Measurements from ENCODE around the gene TUBGCP3. TPM values are rescaled to one million over a fixed set of nuclear protein-coding genes. Genes with fewer than 3 reads are reported as not detected.

The TUBGCP3 gene
- total RNA-seq, 1 experiment from 2014 or later: 51.4 TPM

DNA sequence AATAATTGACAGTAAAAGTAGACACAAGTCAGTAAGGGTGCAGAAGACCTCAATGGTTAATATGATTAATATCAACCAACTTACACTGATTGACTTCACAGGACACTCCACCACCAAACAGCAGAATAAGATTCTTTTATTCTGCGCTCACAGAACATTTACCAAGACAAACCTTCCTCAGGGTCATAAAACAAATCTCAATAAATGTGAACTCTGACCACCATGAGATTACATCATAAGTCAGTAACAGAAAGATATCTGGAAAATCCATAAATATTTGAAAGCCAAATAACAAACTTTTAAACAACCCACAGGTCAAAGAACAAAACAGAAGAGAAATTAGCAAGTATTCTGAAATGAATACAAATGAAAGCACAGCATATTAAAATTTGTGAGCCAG lies 112.1 kb downstream of the TUBGCP3 start (continued):
- TF ChIP-seq, protein P1, sequence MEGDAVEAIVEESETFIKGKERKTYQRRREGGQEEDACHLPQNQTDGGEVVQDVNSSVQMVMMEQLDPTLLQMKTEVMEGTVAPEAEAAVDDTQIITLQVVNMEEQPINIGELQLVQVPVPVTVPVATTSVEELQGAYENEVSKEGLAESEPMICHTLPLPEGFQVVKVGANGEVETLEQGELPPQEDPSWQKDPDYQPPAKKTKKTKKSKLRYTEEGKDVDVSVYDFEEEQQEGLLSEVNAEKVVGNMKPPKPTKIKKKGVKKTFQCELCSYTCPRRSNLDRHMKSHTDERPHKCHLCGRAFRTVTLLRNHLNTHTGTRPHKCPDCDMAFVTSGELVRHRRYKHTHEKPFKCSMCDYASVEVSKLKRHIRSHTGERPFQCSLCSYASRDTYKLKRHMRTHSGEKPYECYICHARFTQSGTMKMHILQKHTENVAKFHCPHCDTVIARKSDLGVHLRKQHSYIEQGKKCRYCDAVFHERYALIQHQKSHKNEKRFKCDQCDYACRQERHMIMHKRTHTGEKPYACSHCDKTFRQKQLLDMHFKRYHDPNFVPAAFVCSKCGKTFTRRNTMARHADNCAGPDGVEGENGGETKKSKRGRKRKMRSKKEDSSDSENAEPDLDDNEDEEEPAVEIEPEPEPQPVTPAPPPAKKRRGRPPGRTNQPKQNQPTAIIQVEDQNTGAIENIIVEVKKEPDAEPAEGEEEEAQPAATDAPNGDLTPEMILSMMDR (IDR thresholded peaks at IDR 0.05 in 2 of 3, conservative IDR thresholded peaks at IDR 0.05 in 1 of 3; ENCODE audit: borderline replicate concordance in 1 of 3, insufficient read depth in 1 of 3, low read depth in 2 of 3, low read length in 2 of 3): no peak
- TF ChIP-seq JUND (IDR thresholded peaks at IDR 0.05) (no peak), SIN3A (IDR thresholded peaks at IDR 0.05; ENCODE audit: low read depth) (no peak), EGR1 (IDR thresholded peaks at IDR 0.05; ENCODE audit: low read depth) (no peak), SRF (IDR thresholded peaks at IDR 0.05; ENCODE audit: low read depth) (no peak), ZFX (IDR thresholded peaks at IDR 0.05) (no peak)
- TF ChIP-seq, protein P2, sequence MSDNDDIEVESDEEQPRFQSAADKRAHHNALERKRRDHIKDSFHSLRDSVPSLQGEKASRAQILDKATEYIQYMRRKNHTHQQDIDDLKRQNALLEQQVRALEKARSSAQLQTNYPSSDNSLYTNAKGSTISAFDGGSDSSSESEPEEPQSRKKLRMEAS (IDR thresholded peaks at IDR 0.05): no peak
- TF ChIP-seq, protein P3, sequence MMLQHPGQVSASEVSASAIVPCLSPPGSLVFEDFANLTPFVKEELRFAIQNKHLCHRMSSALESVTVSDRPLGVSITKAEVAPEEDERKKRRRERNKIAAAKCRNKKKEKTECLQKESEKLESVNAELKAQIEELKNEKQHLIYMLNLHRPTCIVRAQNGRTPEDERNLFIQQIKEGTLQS (IDR thresholded peaks at IDR 0.05): no peak

DNA sequence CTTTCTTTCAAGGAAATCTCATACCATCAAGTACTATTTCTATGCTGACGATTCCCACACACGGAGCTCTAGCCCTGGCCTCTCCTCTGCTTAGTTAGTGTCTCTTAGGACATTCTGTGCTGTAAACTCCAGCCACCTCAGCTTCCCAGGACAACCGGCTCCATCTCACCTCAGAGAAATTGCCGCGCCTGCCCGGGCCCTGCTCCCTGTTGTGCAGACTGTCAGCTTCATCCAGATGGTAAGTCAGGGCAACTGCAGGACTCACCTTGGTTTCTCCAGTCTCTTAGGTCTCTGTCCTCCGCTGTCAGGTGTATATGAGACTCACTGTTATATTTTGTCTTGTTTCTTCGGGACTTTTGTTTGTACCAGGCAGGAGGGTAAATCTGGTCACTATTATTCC lies 113.1 kb downstream of the TUBGCP3 start:
- Histone ChIP-seq H3K9me2 (ENCODE audit: insufficient read depth) (no peaks in the 10 kb centered on the region), H3K9ac (ENCODE audit: low read length) (no peak overlapping the region), H3K4me3 (replicated peaks in 1 of 2; ENCODE audit: low read depth in 1 of 2, low read length in 2 of 2) (no peak overlapping the region), H3K4me1 (ENCODE audit: control insufficient read depth in 1 of 2, insufficient read depth in 2 of 2, low read length in 2 of 2) (no peaks in the 10 kb centered on the region), H3K27ac (ENCODE audit: low read depth, low read length) (no peak overlapping the region), H3K4me2 (ENCODE audit: low read length) (no peak overlapping the region), H4K20me1 (ENCODE audit: insufficient read depth) (no peaks in the 10 kb centered on the region), H3K9me3 (ENCODE audit: control insufficient read depth in 1 of 2, insufficient read depth in 1 of 2, low read depth in 1 of 2, low read length in 2 of 2) (no peaks in the 10 kb centered on the region), H3K36me3 (ENCODE audit: control insufficient read depth in 1 of 2, insufficient read depth in 2 of 2, low read length in 2 of 2) (no peaks in the 10 kb centered on the region), H3K79me2 (ENCODE audit: insufficient read depth, low read length) (no peaks in the 10 kb centered on the region), H2AFZ (ENCODE audit: low read depth, low read length, poor library complexity, severe bottlenecking) (no peak overlapping the region), H3K27me3 (ENCODE audit: insufficient read depth, low read length) (no peaks in the 10 kb centered on the region)
- DNase-seq (ENCODE audit: low read depth, low spot score) (no peak), ATAC-seq (no peak; the same call in 1 of the 2 replicates)
- CTCF ChIA-PET: no interaction called here
- RAD21 ChIA-PET (ENCODE audit: low non-redundant PET in 1 of 2, low total read pairs in 2 of 2, uncharacterized antibody in 2 of 2, unreplicated experiment in 2 of 2): no interaction called here
- POLR2A ChIA-PET: no interaction called here
- BruUV-seq (replicated peaks): no TSS peak
- TF ChIP-seq RAD21 (IDR thresholded peaks at IDR 0.05; ENCODE audit: low read depth) (no peak), JUND (IDR thresholded peaks at IDR 0.05) (no peak), ZNF274 (IDR thresholded peaks at IDR 0.05; ENCODE audit: low read depth, low read length) (no peak), CBX3 (IDR thresholded peaks at IDR 0.05; ENCODE audit: low read depth) (no peak), FOSL1 (IDR thresholded peaks at IDR 0.05; ENCODE audit: low read depth) (no peak)
- TF ChIP-seq, protein P4, sequence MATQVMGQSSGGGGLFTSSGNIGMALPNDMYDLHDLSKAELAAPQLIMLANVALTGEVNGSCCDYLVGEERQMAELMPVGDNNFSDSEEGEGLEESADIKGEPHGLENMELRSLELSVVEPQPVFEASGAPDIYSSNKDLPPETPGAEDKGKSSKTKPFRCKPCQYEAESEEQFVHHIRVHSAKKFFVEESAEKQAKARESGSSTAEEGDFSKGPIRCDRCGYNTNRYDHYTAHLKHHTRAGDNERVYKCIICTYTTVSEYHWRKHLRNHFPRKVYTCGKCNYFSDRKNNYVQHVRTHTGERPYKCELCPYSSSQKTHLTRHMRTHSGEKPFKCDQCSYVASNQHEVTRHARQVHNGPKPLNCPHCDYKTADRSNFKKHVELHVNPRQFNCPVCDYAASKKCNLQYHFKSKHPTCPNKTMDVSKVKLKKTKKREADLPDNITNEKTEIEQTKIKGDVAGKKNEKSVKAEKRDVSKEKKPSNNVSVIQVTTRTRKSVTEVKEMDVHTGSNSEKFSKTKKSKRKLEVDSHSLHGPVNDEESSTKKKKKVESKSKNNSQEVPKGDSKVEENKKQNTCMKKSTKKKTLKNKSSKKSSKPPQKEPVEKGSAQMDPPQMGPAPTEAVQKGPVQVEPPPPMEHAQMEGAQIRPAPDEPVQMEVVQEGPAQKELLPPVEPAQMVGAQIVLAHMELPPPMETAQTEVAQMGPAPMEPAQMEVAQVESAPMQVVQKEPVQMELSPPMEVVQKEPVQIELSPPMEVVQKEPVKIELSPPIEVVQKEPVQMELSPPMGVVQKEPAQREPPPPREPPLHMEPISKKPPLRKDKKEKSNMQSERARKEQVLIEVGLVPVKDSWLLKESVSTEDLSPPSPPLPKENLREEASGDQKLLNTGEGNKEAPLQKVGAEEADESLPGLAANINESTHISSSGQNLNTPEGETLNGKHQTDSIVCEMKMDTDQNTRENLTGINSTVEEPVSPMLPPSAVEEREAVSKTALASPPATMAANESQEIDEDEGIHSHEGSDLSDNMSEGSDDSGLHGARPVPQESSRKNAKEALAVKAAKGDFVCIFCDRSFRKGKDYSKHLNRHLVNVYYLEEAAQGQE (IDR thresholded peaks at IDR 0.05; ENCODE audit: low read depth): no peak
- intact Hi-C loops (cut with micrococcal nuclease): no loop called here

Data from HCT116 (cell line).